Endothelial cell of umbilical vein (primary cell): ENCODE measurements around the gene SAMMSON. TPM values are rescaled to one million over a fixed set of nuclear protein-coding genes. Genes with fewer than 3 reads are reported as not detected.

ENCODE experiments used
- BruUV-seq: library from RNA; stranded (reverse); fragments of 400-500 nt; replicated peaks from 2 replicates; lab custom pipeline; 2021; lab: Mats Ljungman, UMichigan
- CTCF ChIA-PET: fragments of 300-600, 350-600 bp; sonication (Branson Sonifier 250); formaldehyde crosslinking; loops from one replicate; lab custom pipeline; 2021; ENCODE audit warnings: antibody characterized with exemption, inconsistent platforms; lab: Charles Lee
- POLR2A ChIA-PET: fragments of 300-600, 350-600 bp; sonication (Branson Sonifier 250); formaldehyde crosslinking; loops from one replicate; lab custom pipeline; 2021; ENCODE audit warnings: antibody characterized with exemption, inconsistent platforms; lab: Charles Lee
- DNase-seq: peaks from one replicate; pipeline ENCODE4 v3.0.0-alpha.2; 2011; ENCODE audit warnings: low read depth, low spot score
- FAIRE-seq: peaks from 2 replicates; lab custom pipeline; 2011; peaks lifted over from hg19 to GRCh38; lab: Jason Lieb, UNC
- H2AFZ ChIP-seq: 2 replicates; pipeline ENCODE4 v1.6.0; 2012; ENCODE audit warnings: low read depth, low read length, control low read depth, inconsistent platforms
- H3K27ac ChIP-seq: 2 replicates; pipeline ENCODE4 v1.5.1; 2011; ENCODE audit warnings: low read depth, mild to moderate bottlenecking, control low read depth, low read length, moderate library complexity; ENCODE audit not compliant: insufficient read depth
- H3K27me3 ChIP-seq, 2 experiments: 2 replicates each; pipeline versions ENCODE4 v1.6.0 to v1.6.1; 2011; ENCODE audit warnings: low read length in 2 of 2, mixed read lengths in 1 of 2; ENCODE audit not compliant: control insufficient read depth in 2 of 2, insufficient read depth in 2 of 2
- H3K36me3 ChIP-seq, 2 experiments: 2 replicates in 1 of 2; 3 replicates in 1 of 2; pipeline ENCODE4 v1.5.1; 2011; ENCODE audit warnings: low read length in 2 of 2, mild to moderate bottlenecking in 1 of 2, moderate library complexity in 1 of 2; ENCODE audit not compliant: control insufficient read depth in 2 of 2, insufficient read depth in 2 of 2; ENCODE audit errors: extremely low read depth in 1 of 2
- H3K4me1 ChIP-seq: 3 replicates; pipeline ENCODE4 v1.5.1; 2011; ENCODE audit warnings: mild to moderate bottlenecking, low read length; ENCODE audit not compliant: control insufficient read depth, insufficient read depth; ENCODE audit errors: extremely low read depth
- H3K4me2 ChIP-seq: 2 replicates; pipeline ENCODE4 v1.6.1; 2011; ENCODE audit warnings: low read length, control low read depth, mixed read lengths; ENCODE audit not compliant: insufficient read depth
- H3K4me3 ChIP-seq, 3 experiments: fragments of 200-600 bp in 1 of 3; sonication (generic), shearing (Covaris generic) in 1 of 3; replicated peaks in 1 of 3; 2 replicates each; pipeline ENCODE4 v1.5.1; 2011 to 2016; ENCODE audit warnings: control low read depth in 3 of 3, low read length in 3 of 3, mild to moderate bottlenecking in 2 of 3, inconsistent platforms in 1 of 3, low read depth in 1 of 3, moderate library complexity in 1 of 3; ENCODE audit not compliant: insufficient read depth in 1 of 3
- H3K79me2 ChIP-seq: 2 replicates; pipeline ENCODE4 v1.6.0; 2012; ENCODE audit warnings: low read length, inconsistent platforms; ENCODE audit not compliant: control insufficient read depth, insufficient read depth
- H3K9ac ChIP-seq: replicated peaks from 2 replicates; pipeline ENCODE3; 2011; ENCODE audit warnings: low read length, control low read depth; ENCODE audit not compliant: insufficient read depth; ENCODE audit errors: extremely low read depth
- H3K9me1 ChIP-seq: replicated peaks from 3 replicates; pipeline ENCODE4 v1.6.0; 2011; ENCODE audit warnings: mild to moderate bottlenecking, low read length; ENCODE audit not compliant: control insufficient read depth, insufficient read depth; ENCODE audit errors: extremely low read depth
- H3K9me3 ChIP-seq: replicated peaks from 2 replicates; pipeline ENCODE4 v1.5.1; 2012; ENCODE audit warnings: low read length, inconsistent platforms; ENCODE audit not compliant: control insufficient read depth, insufficient read depth
- H4K20me1 ChIP-seq: replicated peaks from 2 replicates; pipeline ENCODE3; 2011; ENCODE audit warnings: mild to moderate bottlenecking, low read length; ENCODE audit not compliant: control insufficient read depth, insufficient read depth; ENCODE audit errors: extremely low read depth
- EZH2 ChIP-seq: IDR thresholded peaks from 2 replicates; pipeline ENCODE4 v1.6.1; 2012; ENCODE audit warnings: borderline replicate concordance, low read depth, mild to moderate bottlenecking, moderate library complexity, low read length, inconsistent platforms; ENCODE audit not compliant: severe bottlenecking
- FOS ChIP-seq: IDR thresholded peaks from 2 replicates; pipeline ENCODE4 v1.6.1; 2011; ENCODE audit warnings: mild to moderate bottlenecking, low read length, moderate library complexity, borderline replicate concordance; ENCODE audit not compliant: insufficient read depth
- GATA2 ChIP-seq: IDR thresholded peaks from 2 replicates; pipeline ENCODE4 v1.7.0; 2011; ENCODE audit warnings: low read depth, mild to moderate bottlenecking, moderate library complexity, mixed read lengths, low read length; ENCODE audit not compliant: insufficient read length, insufficient read depth
- JUN ChIP-seq: IDR thresholded peaks from 2 replicates; pipeline ENCODE4 v1.6.1; 2011; ENCODE audit warnings: borderline replicate concordance, low read depth; ENCODE audit not compliant: insufficient read length, insufficient read depth
- MYC ChIP-seq: IDR thresholded peaks from one replicate; pipeline ENCODE4 v1.6.1; 2011; ENCODE audit warnings: mild to moderate bottlenecking, low read depth, low read length
- POLR2A ChIP-seq: IDR thresholded peaks from 2 replicates; pipeline ENCODE4 v1.6.1; 2012; ENCODE audit warnings: low read depth, mild to moderate bottlenecking, control low read depth, low read length
- POLR2AphosphoS5 ChIP-seq: IDR thresholded peaks from 2 replicates; pipeline ENCODE4 v1.6.1; 2012; ENCODE audit warnings: low read depth, mild to moderate bottlenecking, control low read depth, low read length, moderate library complexity; ENCODE audit not compliant: insufficient read depth
- dilution Hi-C: fragments of 300-500 bp; cut with MboI; formaldehyde crosslinking; loops from one replicate; pipeline ENCODE4 v1.15.0; 2019; ENCODE audit warnings: low sequenced_read_pairs; ENCODE audit not compliant: extremely low pct_ligation_motif_present
- intact Hi-C: fragments of 100-400 bp; cut with micrococcal nuclease; formaldehyde crosslinking; loops from one replicate; pipeline ENCODE4 v1.10.0; 2022
- polyA plus RNA-seq, 4 experiments: library from polyadenylated mRNA; depleted of rRNA in 3 of 4; stranded (reverse) in 3 of 4; unstranded in 1 of 4; fragments of >200 nt; gene quantifications; 2 replicates each; pipeline versions ENCODE4 v1.2.1 to v1.2.3, GENCODE V29; 2011 to 2012; ENCODE audit warnings: missing spikeins in 1 of 4
- total RNA-seq: library from RNA; stranded (reverse); gene quantifications from 2 replicates; pipeline ENCODE4 v1.2.3, GENCODE V29; 2021
- TF ChIP-seq, protein P1 (sequence below), 2 donors: IDR thresholded peaks; 1 replicate in 1 of 2; 2 replicates in 1 of 2; pipeline ENCODE4 v1.5.1; 2011; ENCODE audit warnings: low read length in 2 of 2, mild to moderate bottlenecking in 2 of 2, moderate library complexity in 2 of 2, control low read depth in 1 of 2, inconsistent platforms in 1 of 2, low read depth in 1 of 2; ENCODE audit not compliant: insufficient read depth in 1 of 2; ENCODE audit errors: extremely low read depth in 1 of 2
- TF ChIP-seq, protein P2 (sequence below): IDR thresholded peaks from 2 replicates; pipeline ENCODE4 v1.6.1; 2011; ENCODE audit not compliant: insufficient read depth, insufficient read length

The SAMMSON gene
- total and polyA plus RNA-seq, 2 donors (not counting 3 experiments of a cell fraction or from before 2014, with no cell fraction given): not detected

DNA sequence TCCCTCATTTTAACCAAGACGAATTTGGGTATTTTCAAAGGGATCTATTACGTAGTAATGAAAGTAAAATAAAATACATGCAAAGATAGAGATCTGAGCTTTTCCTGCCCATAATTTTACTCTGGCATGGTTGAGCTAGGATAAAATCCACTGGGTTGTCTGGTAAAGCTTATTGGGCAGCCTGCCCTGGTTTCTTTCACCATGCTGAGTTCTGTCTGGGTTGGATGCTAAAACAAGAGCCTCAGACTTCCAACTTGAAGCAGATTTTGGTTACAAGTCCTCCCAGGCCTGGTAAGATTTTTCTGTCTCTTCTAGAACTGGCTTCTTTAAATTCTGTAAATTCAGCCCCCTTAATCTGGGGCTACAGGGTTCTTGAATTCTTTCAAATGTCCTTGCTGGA lies 86.8 kb downstream of the SAMMSON start:
- TF ChIP-seq POLR2A (no peak), MYC (no peak), EZH2 (no peak), GATA2 (no peak), POLR2AphosphoS5 (no peak), JUN (no peak), FOS (no peak)
- TF ChIP-seq, protein P1, sequence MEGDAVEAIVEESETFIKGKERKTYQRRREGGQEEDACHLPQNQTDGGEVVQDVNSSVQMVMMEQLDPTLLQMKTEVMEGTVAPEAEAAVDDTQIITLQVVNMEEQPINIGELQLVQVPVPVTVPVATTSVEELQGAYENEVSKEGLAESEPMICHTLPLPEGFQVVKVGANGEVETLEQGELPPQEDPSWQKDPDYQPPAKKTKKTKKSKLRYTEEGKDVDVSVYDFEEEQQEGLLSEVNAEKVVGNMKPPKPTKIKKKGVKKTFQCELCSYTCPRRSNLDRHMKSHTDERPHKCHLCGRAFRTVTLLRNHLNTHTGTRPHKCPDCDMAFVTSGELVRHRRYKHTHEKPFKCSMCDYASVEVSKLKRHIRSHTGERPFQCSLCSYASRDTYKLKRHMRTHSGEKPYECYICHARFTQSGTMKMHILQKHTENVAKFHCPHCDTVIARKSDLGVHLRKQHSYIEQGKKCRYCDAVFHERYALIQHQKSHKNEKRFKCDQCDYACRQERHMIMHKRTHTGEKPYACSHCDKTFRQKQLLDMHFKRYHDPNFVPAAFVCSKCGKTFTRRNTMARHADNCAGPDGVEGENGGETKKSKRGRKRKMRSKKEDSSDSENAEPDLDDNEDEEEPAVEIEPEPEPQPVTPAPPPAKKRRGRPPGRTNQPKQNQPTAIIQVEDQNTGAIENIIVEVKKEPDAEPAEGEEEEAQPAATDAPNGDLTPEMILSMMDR (IDR thresholded peaks at IDR 0.05; ENCODE audit: extremely low read depth in 1 of 2, insufficient read depth in 1 of 2, low read depth in 1 of 2, low read length in 2 of 2): no peak
- TF ChIP-seq, protein P2, sequence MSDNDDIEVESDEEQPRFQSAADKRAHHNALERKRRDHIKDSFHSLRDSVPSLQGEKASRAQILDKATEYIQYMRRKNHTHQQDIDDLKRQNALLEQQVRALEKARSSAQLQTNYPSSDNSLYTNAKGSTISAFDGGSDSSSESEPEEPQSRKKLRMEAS: no peak
- Histone ChIP-seq H3K79me2 (no peaks in the 10 kb centered on the region), H3K9me1 (no peaks in the 10 kb centered on the region), H2AFZ (no peak overlapping the region), H4K20me1 (no peaks in the 10 kb centered on the region), H3K4me2 (no peak overlapping the region), H3K36me3 (no peaks in the 10 kb centered on the region), H3K4me3 (no peak overlapping the region), H3K27me3 (no peaks in the 10 kb centered on the region), H3K4me1 (no peaks in the 10 kb centered on the region), H3K9me3 (no peaks in the 10 kb centered on the region), H3K9ac (no peak overlapping the region), H3K27ac (no peak overlapping the region)
- dilution Hi-C loops: no loop called here
- FAIRE-seq (no peak), DNase-seq (no peak)
- CTCF ChIA-PET: interaction anchor here (0.7 to 1.8 kb wide), 5 partner anchors 20 to 464 kb away, joined by 3 to 9 read pairs (median 5); no protein-coding TSS in a partner anchor
- intact Hi-C loops: no loop called here
- POLR2A ChIA-PET: no interaction called here
- BruUV-seq: no TSS peak
